Activated B cell treated with CpG ODN at 0.5 μM for 24 hours (primary cell): ENCODE measurements around the gene TMEFF2. TPM values are rescaled to one million over a fixed set of nuclear protein-coding genes. Genes with fewer than 3 reads are reported as not detected.

Experiments
- ATAC-seq: fragments of 200-7000 bp; cut with Tn5 transposase; one replicate; pipeline ENCODE4 v1.10.0; 2021; ENCODE audit warnings: low read depth, mild to moderate bottlenecking, moderate library complexity
- CTCF ChIA-PET: fragments of 350-600 bp; sonication (Branson Sonifier 250); formaldehyde crosslinking; loops from one replicate; lab custom pipeline; 2021; ENCODE audit warnings: antibody characterized with exemption; lab: Charles Lee
- POLR2A ChIA-PET: fragments of 350-600 bp; sonication (Branson Sonifier 250); formaldehyde crosslinking; loops from one replicate; lab custom pipeline; 2021; ENCODE audit warnings: antibody characterized with exemption; lab: Charles Lee
- DNase-seq: peaks from one replicate; pipeline ENCODE4 v3.0.0; 2022
- H3K27ac Mint-ChIP-seq: one replicate; pipeline ENCODE4 v1.8.0; 2020; ENCODE audit warnings: mixed read lengths
- H3K27me3 Mint-ChIP-seq: one replicate; pipeline ENCODE4 v1.8.0; 2021; ENCODE audit warnings: mixed read lengths
- H3K36me3 Mint-ChIP-seq: one replicate; pipeline ENCODE4 v1.8.0; 2021; ENCODE audit warnings: low read depth, mixed read lengths
- H3K4me1 Mint-ChIP-seq: one replicate; pipeline ENCODE4 v1.8.0; 2021; ENCODE audit warnings: mixed read lengths
- H3K4me3 Mint-ChIP-seq: one replicate; pipeline ENCODE4 v1.8.0; 2020; ENCODE audit warnings: mild to moderate bottlenecking, mixed read lengths
- H3K9me3 Mint-ChIP-seq: one replicate; pipeline ENCODE4 v1.8.0; 2020; ENCODE audit warnings: mixed read lengths
- CTCF ChIP-seq: fragments of 200-600 bp; IDR thresholded peaks from one replicate; pipeline ENCODE4 v1.8.0; 2022; ENCODE audit warnings: antibody characterized with exemption, mild to moderate bottlenecking
- intact Hi-C: fragments of 100-400 bp; cut with micrococcal nuclease; formaldehyde crosslinking; loops from one replicate; pipeline ENCODE4 v1.15.1; 2024
- total RNA-seq: library from RNA; stranded (reverse); gene quantifications from 2 replicates; pipeline ENCODE4 v1.2.3, GENCODE V29; 2022

The TMEFF2 gene
- total RNA-seq, 1 donor from 2014 or later: not detected

GRCh38 chr2:192049362-192049761, 145.4 kb downstream of the TMEFF2 start:
- POLR2A ChIA-PET: no interaction called here
- no peaks in the 10 kb centered on the region for H3K4me1 Mint-ChIP-seq
- intact Hi-C loops: no loop called here

GRCh38 chr2:192047315-192048107, 147.2 kb downstream of the TMEFF2 start:
- H3K36me3 Mint-ChIP-seq: no peaks in the 10 kb centered on the region
- no peaks in the 10 kb centered on the region for H3K27me3 Mint-ChIP-seq
- no peaks in the 10 kb centered on the region for H3K4me1 Mint-ChIP-seq
- intact Hi-C loops: no loop called here
- no peaks in the 10 kb centered on the region for H3K9me3 Mint-ChIP-seq
- POLR2A ChIA-PET: no interaction called here
- H3K4me3 Mint-ChIP-seq: no peak overlapping the region
- DNase-seq (no peak), ATAC-seq (no peak)
- H3K27ac Mint-ChIP-seq: no peak overlapping the region
- CTCF ChIA-PET: no interaction called here
- no peak for TF ChIP-seq CTCF

More at GRCh38 chr2:192049362-192049761, 145.4 kb downstream of the TMEFF2 start:
- DNase-seq: no peak
- Mint-ChIP-seq H3K36me3 (no peaks in the 10 kb centered on the region), H3K9me3 (no peaks in the 10 kb centered on the region), H3K27me3 (peaks cover 2% of the 10 kb centered on the region), H3K4me3 (no peak overlapping the region), H3K27ac (no peak overlapping the region)
- no peak for ATAC-seq
- no peak for TF ChIP-seq CTCF
- CTCF ChIA-PET: no interaction called here

- no peaks in the 10 kb centered on the region for H3K9me3 Mint-ChIP-seq
- H3K27me3 Mint-ChIP-seq: no peaks in the 10 kb centered on the region
- DNase-seq: no peak
- CTCF ChIA-PET: no interaction called here
- POLR2A ChIA-PET: no interaction called here
- H3K36me3 Mint-ChIP-seq: no peaks in the 10 kb centered on the region
- no peak overlapping the region for H3K4me3 Mint-ChIP-seq
- intact Hi-C loops: no loop called here
- no peak for TF ChIP-seq CTCF
- no peaks in the 10 kb centered on the region for H3K4me1 Mint-ChIP-seq
- no peak for ATAC-seq
- H3K27ac Mint-ChIP-seq: no peak overlapping the region
Measured at GRCh38 chr2:192044496-192044895, 150.2 kb downstream of the TMEFF2 start.

GRCh38 chr2:192043216-192043870, 151.4 kb downstream of the TMEFF2 start:
- CTCF ChIA-PET: no interaction called here
- Mint-ChIP-seq H3K4me1 (no peaks in the 10 kb centered on the region), H3K4me3 (no peak overlapping the region), H3K27ac (no peak overlapping the region), H3K36me3 (no peaks in the 10 kb centered on the region), H3K9me3 (no peaks in the 10 kb centered on the region), H3K27me3 (no peaks in the 10 kb centered on the region)
- no peak for TF ChIP-seq CTCF
- POLR2A ChIA-PET: no interaction called here
- DNase-seq: no peak
- intact Hi-C loops: no loop called here
- no peak for ATAC-seq

GRCh38 chr2:192042126-192042525, 152.6 kb downstream of the TMEFF2 start:
- POLR2A ChIA-PET: no interaction called here
- no peak for DNase-seq
- no peaks in the 10 kb centered on the region for H3K4me1 Mint-ChIP-seq
- CTCF ChIA-PET: no interaction called here
- ATAC-seq: no peak
- H3K4me3 Mint-ChIP-seq: no peak overlapping the region
- intact Hi-C loops: no loop called here
- no peaks in the 10 kb centered on the region for H3K27me3 Mint-ChIP-seq
- H3K27ac Mint-ChIP-seq: no peak overlapping the region
- no peak for TF ChIP-seq CTCF
- no peaks in the 10 kb centered on the region for H3K36me3 Mint-ChIP-seq
- H3K9me3 Mint-ChIP-seq: no peaks in the 10 kb centered on the region
